ENCODE data around the gene USP54.
A peak's percentile ranks its signal among the peaks of the same experiment; 100 is the strongest.
"Not testable (repeated sequence)": the region's sequence is repeated elsewhere in the genome, so short reads cannot be mapped to it uniquely, and the experiment has no call there.

The USP54 gene

GRCh38 chr10:73576178-73576889 is 14.8 kb downstream of the USP54 start:
- DNase-seq = no peak
- TF ChIP-seq POLR2A (IDR thresholded peaks at IDR 0.05; ENCODE audit: low read length) (no peak), GATA1 (IDR thresholded peaks at IDR 0.05; ENCODE audit: low read depth, low read length) (no peak)

- DNase-seq = not testable (repeated sequence)
Measured at GRCh38 chr10:73567025-73567424, 24.1 kb downstream of the USP54 start.

GRCh38 chr10:73561192-73561591 is 29.9 kb downstream of the USP54 start:
- DNase-seq = no peak
- no peak for TF ChIP-seq GATA1 (IDR thresholded peaks at IDR 0.05; ENCODE audit: low read depth, low read length)
- no peak for TF ChIP-seq POLR2A (IDR thresholded peaks at IDR 0.05; ENCODE audit: low read length)

GRCh38 chr10:73559590-73559989 is 31.6 kb downstream of the USP54 start:
- TF ChIP-seq POLR2A (IDR thresholded peaks at IDR 0.05; ENCODE audit: low read length) (no peak), GATA1 (IDR thresholded peaks at IDR 0.05; ENCODE audit: low read depth, low read length) (no peak)
- no peak for DNase-seq

GRCh38 chr10:73556855-73557254 is 34.3 kb downstream of the USP54 start:
- no peak for DNase-seq
- no peak for TF ChIP-seq GATA1 (IDR thresholded peaks at IDR 0.05; ENCODE audit: low read depth, low read length)

GRCh38 chr10:73554721-73555120 is 36.4 kb downstream of the USP54 start:
- DNase-seq = no peak
- TF ChIP-seq POLR2A (IDR thresholded peaks at IDR 0.05; ENCODE audit: low read length) (no peak), GATA1 (IDR thresholded peaks at IDR 0.05; ENCODE audit: low read depth, low read length) (no peak)

GRCh38 chr10:73553761-73554160 is 37.4 kb downstream of the USP54 start:
- TF ChIP-seq GATA1 (IDR thresholded peaks at IDR 0.05; ENCODE audit: low read depth, low read length) (no peak), POLR2A (IDR thresholded peaks at IDR 0.05; ENCODE audit: low read length) (no peak)
- DNase-seq = no peak

GRCh38 chr10:73552819-73553715 is 38.1 kb downstream of the USP54 start:
- DNase-seq = no peak
- TF ChIP-seq POLR2A (IDR thresholded peaks at IDR 0.05; ENCODE audit: low read length) (no peak), GATA1 (IDR thresholded peaks at IDR 0.05; ENCODE audit: low read depth, low read length) (no peak)

GRCh38 chr10:73551515-73551914 is 39.6 kb downstream of the USP54 start:
- TF ChIP-seq GATA1 (IDR thresholded peaks at IDR 0.05; ENCODE audit: low read depth, low read length) (no peak), POLR2A (IDR thresholded peaks at IDR 0.05; ENCODE audit: low read length) (no peak)
- DNase-seq = no peak

GRCh38 chr10:73545357-73545756 is 45.8 kb downstream of the USP54 start:
- no peak for DNase-seq
- TF ChIP-seq GATA1 (IDR thresholded peaks at IDR 0.05; ENCODE audit: low read depth, low read length) (no peak), POLR2A (IDR thresholded peaks at IDR 0.05; ENCODE audit: low read length) (no peak)

- no peak for TF ChIP-seq POLR2A (IDR thresholded peaks at IDR 0.05; ENCODE audit: low read length)
- no peak for TF ChIP-seq GATA1 (IDR thresholded peaks at IDR 0.05; ENCODE audit: low read depth, low read length)
- no peak for DNase-seq
Measured at GRCh38 chr10:73537709-73538108, 53.4 kb downstream of the USP54 start.

GRCh38 chr10:73537288-73537687 is 53.9 kb downstream of the USP54 start:
- no peak for TF ChIP-seq GATA1 (IDR thresholded peaks at IDR 0.05; ENCODE audit: low read depth, low read length)
- no peak for TF ChIP-seq POLR2A (IDR thresholded peaks at IDR 0.05; ENCODE audit: low read length)
- DNase-seq = peak in 1 of 2 experiments; percentile 19

GRCh38 chr10:73534857-73535256 is 56.3 kb downstream of the USP54 start:
- TF ChIP-seq POLR2A (IDR thresholded peaks at IDR 0.05; ENCODE audit: low read length) = no peak
- TF ChIP-seq GATA1 (IDR thresholded peaks at IDR 0.05; ENCODE audit: low read depth, low read length) = no peak
- DNase-seq = no peak

GRCh38 chr10:73529089-73529832 is 61.9 kb downstream of the USP54 start:
- TF ChIP-seq POLR2A (IDR thresholded peaks at IDR 0.05; ENCODE audit: low read length) (no peak), GATA1 (IDR thresholded peaks at IDR 0.05; ENCODE audit: low read depth, low read length) (no peak)

More at GRCh38 chr10:73529089-73529832, 61.9 kb downstream of the USP54 start:
- peak; percentile 81 to 85 for DNase-seq

Measured in erythroblast (primary cell).